Thyroid gland (tissue), 4 donors: ENCODE measurements around the gene ZNF397. TPM values are rescaled to one million over a fixed set of nuclear protein-coding genes. Genes with fewer than 3 reads are reported as not detected.

Experiments used
- DNase-seq, 2 donors: peaks; one replicate each; pipeline ENCODE4 v3.0.0-alpha.2; 2019
- H3K27ac ChIP-seq, 3 donors: fragments of 200-600 bp; sonication (generic); 1 replicate in 2 of 3; 2 replicates in 1 of 3; pipeline ENCODE4 v1.5.1; 2016 to 2019; ENCODE audit warnings: mild to moderate bottlenecking in 1 of 3, moderate library complexity in 1 of 3
- H3K27me3 ChIP-seq: fragments of 200-600 bp; sonication (generic); one replicate; pipeline ENCODE4 v1.5.1; 2019
- H3K36me3 ChIP-seq, 2 donors: fragments of 200-600 bp; sonication (generic); one replicate each; pipeline ENCODE4 v1.5.1; 2016 to 2019
- H3K4me1 ChIP-seq, 2 donors: fragments of 200-600 bp; sonication (generic); one replicate each; pipeline ENCODE4 v1.5.1; 2017 to 2019
- H3K4me3 ChIP-seq, 3 donors: fragments of 200-600 bp; sonication (generic); replicated peaks in 1 of 3; 1 replicate in 2 of 3; 2 replicates in 1 of 3; pipeline ENCODE4 v1.5.1; 2016; ENCODE audit warnings: mild to moderate bottlenecking in 1 of 3
- H3K9me3 ChIP-seq: fragments of 200-600 bp; sonication (generic); one replicate; pipeline ENCODE4 v1.5.1; 2017
- POLR2A ChIP-seq, 2 donors: fragments of 450-650 bp; IDR thresholded peaks; one replicate each; pipeline ENCODE4 v1.6.1; 2017; ENCODE audit warnings: antibody characterized with exemption in 2 of 2, mild to moderate bottlenecking in 2 of 2, moderate library complexity in 1 of 2
- WGBS, 2 donors: methylation state at CpG; one replicate each; pipeline ENCODE4 v1.1.5; 2017; 5-methylcytosine and 5-hydroxymethylcytosine counted together
- intact Hi-C: fragments of 100-400 bp; cut with DNase I; formaldehyde crosslinking; loops from one replicate; pipeline ENCODE4 v1.15.1; 2023
- total RNA-seq, 4 donors: library from RNA; depleted of rRNA; stranded (reverse); fragments of >200 nt; gene quantifications; one replicate each; pipeline ENCODE4 v1.2.3, GENCODE V29; 2016
- TF ChIP-seq, protein P1 (sequence below), 6 experiments: fragments of 200-600 bp in 3 of 6; fragments of 450-650 bp in 3 of 6; sonication (generic) in 3 of 6; IDR thresholded peaks; one replicate each; pipeline ENCODE4 v1.5.1; 2016 to 2019; ENCODE audit warnings: antibody characterized with exemption in 6 of 6, mild to moderate bottlenecking in 2 of 6, inconsistent platforms in 1 of 6, moderate library complexity in 1 of 6

Gene ZNF397
- total RNA-seq, 4 donors from 2014 or later, result 30.8 to 52.8 (median 36.8) TPM

DNA sequence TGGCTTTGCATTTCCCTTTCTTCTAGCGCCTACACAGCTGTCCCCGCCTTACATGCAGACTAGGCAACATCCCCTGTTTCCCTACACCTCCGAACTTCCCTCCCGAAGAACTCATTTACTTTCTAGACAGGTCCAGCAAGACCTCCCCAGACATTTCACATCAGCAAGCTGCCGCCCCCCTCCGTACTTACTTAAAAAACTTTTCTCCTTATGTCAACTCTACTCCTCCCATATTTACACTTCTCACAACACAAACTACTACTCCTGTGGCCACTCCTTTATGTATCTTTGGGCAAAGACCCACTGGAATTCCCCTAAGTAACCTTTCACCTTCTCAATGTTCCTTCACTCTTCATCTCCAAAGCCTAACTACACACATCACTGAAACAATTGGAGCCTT, 20.4 kb upstream of the ZNF397 start:
- Histone ChIP-seq H3K27ac (no peak overlapping the region), H3K36me3 (no peaks in the 10 kb centered on the region), H3K4me3 (no peak overlapping the region), H3K9me3 (no peaks in the 10 kb centered on the region), H3K4me1 (no peaks in the 10 kb centered on the region), H3K27me3 (no peaks in the 10 kb centered on the region)
- DNase-seq, result no peak
- 79 to 82% methylated on average over 6 of the region's 6 CpGs for WGBS, 2 donors
- intact Hi-C loops, result no loop called here
- TF ChIP-seq, protein P1, sequence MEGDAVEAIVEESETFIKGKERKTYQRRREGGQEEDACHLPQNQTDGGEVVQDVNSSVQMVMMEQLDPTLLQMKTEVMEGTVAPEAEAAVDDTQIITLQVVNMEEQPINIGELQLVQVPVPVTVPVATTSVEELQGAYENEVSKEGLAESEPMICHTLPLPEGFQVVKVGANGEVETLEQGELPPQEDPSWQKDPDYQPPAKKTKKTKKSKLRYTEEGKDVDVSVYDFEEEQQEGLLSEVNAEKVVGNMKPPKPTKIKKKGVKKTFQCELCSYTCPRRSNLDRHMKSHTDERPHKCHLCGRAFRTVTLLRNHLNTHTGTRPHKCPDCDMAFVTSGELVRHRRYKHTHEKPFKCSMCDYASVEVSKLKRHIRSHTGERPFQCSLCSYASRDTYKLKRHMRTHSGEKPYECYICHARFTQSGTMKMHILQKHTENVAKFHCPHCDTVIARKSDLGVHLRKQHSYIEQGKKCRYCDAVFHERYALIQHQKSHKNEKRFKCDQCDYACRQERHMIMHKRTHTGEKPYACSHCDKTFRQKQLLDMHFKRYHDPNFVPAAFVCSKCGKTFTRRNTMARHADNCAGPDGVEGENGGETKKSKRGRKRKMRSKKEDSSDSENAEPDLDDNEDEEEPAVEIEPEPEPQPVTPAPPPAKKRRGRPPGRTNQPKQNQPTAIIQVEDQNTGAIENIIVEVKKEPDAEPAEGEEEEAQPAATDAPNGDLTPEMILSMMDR (IDR thresholded peaks at IDR 0.05), result no peak
- no peak for TF ChIP-seq POLR2A (IDR thresholded peaks at IDR 0.05)

DNA sequence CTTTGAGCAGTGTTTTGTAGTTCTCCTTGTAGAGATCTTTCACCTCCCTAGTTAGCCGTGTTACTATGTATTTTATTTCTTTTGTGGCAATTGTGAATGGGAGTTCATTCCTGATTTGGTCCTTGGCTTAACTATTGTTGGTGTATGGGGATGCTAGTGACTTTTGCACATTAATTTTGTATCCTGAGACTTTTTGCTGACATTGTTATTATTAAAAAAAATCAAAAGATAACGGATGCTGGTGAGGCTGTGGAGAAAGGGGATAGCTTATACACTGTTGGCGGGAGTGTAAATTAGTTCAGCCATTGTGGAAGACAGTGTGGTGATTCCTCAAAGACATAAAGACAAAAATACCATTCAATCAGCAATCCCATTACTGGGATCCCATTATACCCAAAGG, 17.0 kb upstream of the ZNF397 start:
- WGBS, 2 donors, result 88 to 91% methylated on average over 3 of the region's 3 CpGs
- Histone ChIP-seq H3K9me3 (no peaks in the 10 kb centered on the region), H3K27me3 (no peaks in the 10 kb centered on the region), H3K27ac (no peak overlapping the region), H3K4me3 (no peak overlapping the region), H3K36me3 (no peaks in the 10 kb centered on the region), H3K4me1 (no peaks in the 10 kb centered on the region)
- DNase-seq, result no peak
- intact Hi-C loops, result no loop called here
- TF ChIP-seq, protein P1 (IDR thresholded peaks at IDR 0.05), result no peak
- no peak for TF ChIP-seq POLR2A (IDR thresholded peaks at IDR 0.05)

DNA sequence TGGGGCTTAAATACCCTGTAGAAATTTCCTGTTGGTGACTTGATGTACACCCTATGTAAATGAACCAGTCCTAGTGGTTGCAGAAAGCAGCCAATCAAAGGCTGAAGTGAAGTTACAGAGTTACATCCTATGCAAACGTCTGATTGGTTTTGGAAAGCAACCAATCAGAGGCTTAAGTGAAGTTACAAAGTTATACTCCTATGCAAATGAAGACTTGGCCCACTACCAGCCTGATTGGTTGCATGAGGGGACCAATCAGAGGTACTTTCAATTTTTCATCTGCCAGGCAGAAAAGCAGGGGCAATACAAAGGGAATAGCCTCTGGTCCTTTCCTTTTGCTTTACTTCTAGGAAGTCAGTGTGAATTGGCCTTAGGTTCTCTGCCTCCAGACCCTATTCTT, 13.6 kb upstream of the ZNF397 start:
- Histone ChIP-seq H3K36me3 (no peaks in the 10 kb centered on the region), H3K27ac (no peak overlapping the region), H3K27me3 (no peaks in the 10 kb centered on the region), H3K4me1 (no peaks in the 10 kb centered on the region), H3K9me3 (no peaks in the 10 kb centered on the region), H3K4me3 (no peak overlapping the region)
- intact Hi-C loops, result no loop called here
- no peak for DNase-seq
- no peak for TF ChIP-seq POLR2A (IDR thresholded peaks at IDR 0.05)
- TF ChIP-seq, protein P1 (IDR thresholded peaks at IDR 0.05), result no peak
- 65 to 87% methylated on average over 1 of the region's 1 CpG for WGBS, 2 donors

DNA sequence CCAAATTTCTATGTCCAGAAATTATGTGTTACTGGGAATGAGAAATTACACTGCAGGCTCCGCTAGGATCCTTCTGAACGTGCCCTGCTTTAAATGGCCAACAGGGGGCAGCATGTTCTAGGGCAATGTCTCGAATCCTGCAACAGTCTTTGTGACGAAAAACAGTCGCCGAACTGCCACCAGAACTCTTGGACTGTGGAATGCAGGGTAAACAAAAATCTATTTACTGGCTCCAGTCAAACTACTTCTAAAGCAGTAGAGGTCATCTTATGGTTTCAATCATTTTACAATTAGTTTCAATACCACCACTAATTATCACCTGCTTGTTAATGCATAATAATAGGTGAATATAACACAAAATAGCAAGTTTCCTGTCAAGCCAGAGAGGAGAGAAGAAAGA, 9.8 kb upstream of the ZNF397 start:
- no peaks in the 10 kb centered on the region for H3K36me3 ChIP-seq
- no peaks in the 10 kb centered on the region for H3K4me1 ChIP-seq
- intact Hi-C loops, result loop anchor here (2.0 kb wide), 1 partner anchor 124 kb away; no protein-coding TSS in a partner anchor
- no peak overlapping the region for H3K4me3 ChIP-seq
- peak; percentile 81 to 88 for DNase-seq
- no peaks in the 10 kb centered on the region for H3K27me3 ChIP-seq
- no peaks in the 10 kb centered on the region for H3K9me3 ChIP-seq
- no peak overlapping the region for H3K27ac ChIP-seq
- 1% methylated on average over 6 of the region's 6 CpGs for WGBS, 2 donors
- TF ChIP-seq POLR2A (IDR thresholded peaks at IDR 0.05), result no peak
- TF ChIP-seq, protein P1 (IDR thresholded peaks at IDR 0.05), result peak; percentile 68 to 95 (median 84)

DNA sequence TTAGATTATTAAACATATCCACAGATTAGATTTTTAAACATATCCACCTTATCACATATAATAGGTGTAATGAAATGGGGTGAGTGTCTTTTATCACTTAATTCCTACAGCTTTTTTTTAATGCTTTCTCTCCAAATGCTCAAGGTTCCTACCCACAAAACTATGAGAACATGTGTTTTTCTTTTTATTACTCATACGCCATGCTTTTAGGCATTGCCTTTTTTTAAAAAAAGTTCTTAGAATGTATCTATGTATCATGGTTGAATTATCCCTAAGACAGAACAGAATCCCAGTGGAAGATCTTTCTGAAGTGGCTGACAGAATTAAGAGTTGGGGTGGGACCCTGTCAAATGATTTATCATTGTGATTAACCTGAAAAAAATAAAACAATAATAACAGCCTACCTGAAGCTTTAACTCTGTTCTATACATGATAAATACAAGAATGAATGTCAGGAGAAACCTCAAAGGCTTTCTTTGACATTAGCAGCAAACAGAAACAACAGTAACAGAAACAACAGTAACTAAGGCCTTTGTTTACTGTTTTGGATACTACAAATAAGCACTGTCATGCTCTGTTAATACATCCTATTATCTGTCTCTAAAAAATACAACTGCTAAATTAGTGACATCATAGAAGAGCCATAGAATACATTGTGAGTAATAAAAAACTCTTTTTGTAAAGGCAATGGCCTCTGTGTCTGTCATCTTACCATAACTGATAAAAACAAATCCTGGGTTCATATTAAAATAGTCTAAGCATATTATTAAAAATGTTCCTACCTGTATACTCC, 4.1 kb upstream of the ZNF397 start:
- intact Hi-C loops, result no loop called here
- H3K36me3 ChIP-seq, result no peaks in the 10 kb centered on the region
- peaks cover 0 to 2% of the 10 kb centered on the region in 2 donors for H3K4me1 ChIP-seq
- WGBS, 2 donors, result 94 to 96% methylated on average over 1 of the region's 1 CpG
- TF ChIP-seq, protein P1 (IDR thresholded peaks at IDR 0.05), result no peak
- TF ChIP-seq POLR2A (IDR thresholded peaks at IDR 0.05), result no peak
- no peak overlapping the region for H3K27ac ChIP-seq
- H3K4me3 ChIP-seq, result no peak overlapping the region
- H3K9me3 ChIP-seq, result no peaks in the 10 kb centered on the region
- H3K27me3 ChIP-seq, result no peaks in the 10 kb centered on the region
- DNase-seq, result no peak
